ENCODE data around the gene RASD1.
"Not testable (repeated sequence)": the region's sequence is repeated elsewhere in the genome, so short reads cannot be mapped to it uniquely, and the experiment has no call there.

The RASD1 gene

DNA sequence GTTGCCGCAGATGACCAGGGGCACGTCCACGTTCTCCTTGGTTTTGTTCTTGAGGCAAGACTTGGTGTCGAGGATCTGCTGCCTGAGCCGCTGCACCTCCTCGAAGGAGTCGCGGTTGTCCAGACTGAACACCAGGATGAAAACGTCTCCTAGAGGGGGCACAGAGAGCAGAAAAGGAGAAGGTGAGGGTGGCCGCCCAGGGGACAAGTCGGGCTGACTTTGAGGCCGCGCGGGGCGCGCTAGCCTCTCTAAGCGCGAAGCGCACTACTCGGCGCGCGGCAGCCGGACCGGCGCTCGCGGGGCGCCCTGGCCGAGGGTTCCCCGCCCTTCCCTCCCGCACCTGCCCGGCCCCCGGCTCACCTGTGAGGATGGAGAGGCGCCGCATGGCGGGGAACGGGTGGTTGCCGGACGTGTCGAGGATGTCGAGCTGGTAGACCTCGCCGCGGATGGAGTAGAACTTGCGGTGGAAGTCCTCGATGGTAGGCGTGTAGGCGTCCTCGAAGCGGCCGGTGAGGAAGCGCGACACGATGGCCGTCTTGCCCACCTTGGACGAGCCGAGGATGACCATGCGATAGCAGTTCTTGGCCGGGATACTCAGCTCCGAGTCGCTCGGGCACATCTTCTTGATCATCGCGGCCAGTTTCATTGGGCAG, 533 bp downstream of the RASD1 start:
- no peak for DNase-seq

DNA sequence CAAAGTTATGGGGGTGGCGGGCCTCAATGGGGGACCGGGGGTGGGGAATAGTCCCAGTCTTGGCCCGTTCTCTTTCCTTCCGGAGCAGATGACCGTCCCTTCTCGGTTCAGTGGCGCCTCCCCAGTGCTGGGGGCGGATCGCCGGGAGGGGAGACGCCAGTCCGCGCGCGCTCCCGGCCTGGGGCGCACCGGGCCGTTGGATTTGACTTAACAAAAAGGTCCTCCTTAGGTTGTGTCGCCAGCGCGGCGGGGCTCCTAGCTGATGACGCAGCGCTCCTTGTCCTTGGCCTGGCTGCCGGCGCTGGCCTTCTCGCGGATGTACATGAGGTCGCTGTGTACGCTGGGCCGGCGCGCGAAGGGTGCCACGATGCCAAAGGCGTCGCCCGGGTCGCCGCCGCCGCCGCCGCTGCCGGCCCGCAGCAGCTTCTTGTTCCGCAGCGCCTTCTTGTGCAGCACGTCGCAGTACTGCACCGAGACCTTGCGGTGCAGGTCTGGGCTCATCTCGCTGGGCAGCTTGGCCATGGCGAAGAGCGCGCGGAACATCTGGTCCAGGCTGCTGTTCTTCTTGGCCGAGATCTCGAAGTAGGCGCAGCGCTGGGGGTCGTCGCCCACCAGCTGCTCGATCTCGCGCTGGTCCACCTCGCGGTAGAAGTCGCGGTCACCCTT, 1.2 kb downstream of the RASD1 start:
- DNase-seq = no peak

- no peak for DNase-seq
These were observed 1.7 kb downstream of the RASD1 start for GRCh38 chr17:17494499-17494869.

DNA sequence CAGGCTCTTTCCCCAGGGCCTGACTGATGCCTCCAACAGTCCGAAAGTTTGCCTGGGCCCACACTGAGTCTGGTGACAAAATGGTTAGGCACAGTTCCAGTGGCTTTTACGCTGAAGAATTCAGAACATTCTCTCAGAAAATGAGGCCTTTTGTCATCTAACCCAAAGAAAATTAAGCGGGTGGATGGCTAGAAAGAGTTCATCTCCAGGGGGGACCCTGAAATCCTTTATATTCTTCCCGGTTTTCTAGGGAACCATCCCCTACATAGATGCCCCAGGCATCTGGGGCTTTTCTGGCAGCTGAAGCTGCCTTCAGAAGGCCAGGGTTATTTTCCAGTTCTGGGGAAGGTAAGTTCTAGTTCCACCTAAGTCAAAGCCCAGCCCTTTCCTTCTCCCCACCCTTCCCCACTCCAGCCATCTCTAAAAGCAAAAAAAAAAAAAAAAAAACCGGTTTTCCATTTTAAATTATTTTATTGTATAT, 2.2 kb downstream of the RASD1 start:
- peak; percentile 52 for DNase-seq

GRCh38 chr17:17493249-17493985, 2.8 kb downstream of the RASD1 start:
- DNase-seq = no peak

- DNase-seq = no peak
These were observed 3.6 kb downstream of the RASD1 start for GRCh38 chr17:17492571-17492970.

DNA sequence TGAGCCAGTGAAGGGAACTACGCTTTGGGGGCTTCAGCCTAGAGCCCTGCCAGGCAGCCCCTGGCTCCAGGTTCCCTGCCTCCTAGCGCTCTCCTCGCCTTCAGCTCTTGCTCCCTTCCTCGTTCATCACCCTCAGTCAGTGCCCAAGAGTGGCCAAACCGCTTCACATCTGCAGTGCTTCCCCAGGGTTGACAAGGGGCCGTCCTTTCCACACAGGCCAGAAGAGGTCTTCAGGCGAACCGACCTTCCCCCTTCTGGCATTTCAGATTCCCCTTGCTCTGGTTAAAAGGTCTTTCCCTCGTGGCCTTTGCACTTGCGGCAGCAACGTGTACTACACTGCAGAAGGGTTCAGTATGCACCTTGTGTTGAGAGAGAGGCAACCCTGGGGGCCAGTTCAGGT, 4.1 kb downstream of the RASD1 start:
- no peak for DNase-seq

DNA sequence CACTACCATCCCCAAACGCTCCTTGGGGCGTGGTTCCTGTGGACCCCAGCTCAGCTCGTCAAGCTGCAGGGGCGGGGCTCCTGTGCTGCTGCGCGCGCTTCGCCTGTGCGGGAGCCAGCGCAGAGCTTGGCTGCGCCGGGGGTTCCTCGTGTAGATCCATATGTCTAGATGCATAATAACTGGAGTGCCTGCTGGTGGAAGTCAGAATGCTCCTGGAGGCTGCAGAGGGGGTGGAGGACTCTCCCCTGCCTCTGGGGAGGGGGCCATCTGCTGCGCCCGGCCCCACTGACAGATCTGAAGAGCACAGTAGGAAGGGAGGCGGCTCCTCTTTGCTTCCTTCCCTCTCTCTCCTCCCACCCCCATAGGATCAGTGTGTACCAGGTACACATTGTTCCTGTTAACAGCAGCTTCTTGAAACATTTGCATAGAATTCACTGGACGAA, 4.6 kb downstream of the RASD1 start:
- DNase-seq = no peak

DNA sequence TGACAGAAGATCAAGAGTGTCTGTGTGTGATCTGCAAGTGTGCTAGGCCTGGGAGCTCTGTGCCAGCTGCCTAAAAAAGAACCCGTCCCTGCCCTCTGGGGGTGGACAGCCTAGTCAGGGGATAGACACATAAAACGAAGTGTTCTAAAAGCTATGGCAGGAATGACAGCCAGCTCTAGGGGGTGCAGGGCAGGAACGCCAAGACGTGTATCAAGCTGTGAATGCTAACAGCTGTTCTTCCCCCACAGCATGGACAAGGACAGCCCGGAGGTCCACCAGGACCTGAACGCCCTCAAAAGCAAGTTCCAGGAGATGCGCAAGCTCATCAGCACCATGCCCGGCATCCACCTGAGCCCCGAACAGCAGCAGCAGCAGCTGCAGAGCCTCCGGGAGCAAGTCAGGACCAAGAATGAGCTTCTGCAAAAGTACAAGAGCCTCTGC, 5.1 kb downstream of the RASD1 start:
- no peak for DNase-seq

- DNase-seq = no peak
These were observed 8.2 kb downstream of the RASD1 start for GRCh38 chr17:17487998-17488397.

DNA sequence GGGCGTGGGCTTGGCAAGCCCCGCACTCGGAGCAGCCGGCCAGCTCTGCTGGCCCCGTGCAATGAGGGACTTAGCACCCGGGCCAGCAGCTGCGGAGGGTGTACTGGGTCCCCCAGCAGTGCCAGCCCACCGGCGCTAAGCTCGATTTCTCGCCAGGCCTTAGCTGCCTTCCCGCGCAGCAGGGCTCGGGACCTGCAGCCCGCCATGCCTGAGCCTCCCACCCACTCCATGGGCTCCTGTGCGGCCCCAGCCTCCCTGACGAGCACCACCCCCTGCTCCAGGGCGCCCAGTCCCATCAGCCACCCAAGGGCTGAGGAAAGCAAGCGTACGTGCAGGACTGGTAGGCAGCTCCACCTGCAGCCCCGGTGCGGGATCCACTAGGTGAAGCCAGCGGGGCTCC, 9.8 kb downstream of the RASD1 start:
- not testable (repeated sequence) for DNase-seq

- DNase-seq = no peak
These were observed 10.8 kb downstream of the RASD1 start for GRCh38 chr17:17485420-17485819.

DNA sequence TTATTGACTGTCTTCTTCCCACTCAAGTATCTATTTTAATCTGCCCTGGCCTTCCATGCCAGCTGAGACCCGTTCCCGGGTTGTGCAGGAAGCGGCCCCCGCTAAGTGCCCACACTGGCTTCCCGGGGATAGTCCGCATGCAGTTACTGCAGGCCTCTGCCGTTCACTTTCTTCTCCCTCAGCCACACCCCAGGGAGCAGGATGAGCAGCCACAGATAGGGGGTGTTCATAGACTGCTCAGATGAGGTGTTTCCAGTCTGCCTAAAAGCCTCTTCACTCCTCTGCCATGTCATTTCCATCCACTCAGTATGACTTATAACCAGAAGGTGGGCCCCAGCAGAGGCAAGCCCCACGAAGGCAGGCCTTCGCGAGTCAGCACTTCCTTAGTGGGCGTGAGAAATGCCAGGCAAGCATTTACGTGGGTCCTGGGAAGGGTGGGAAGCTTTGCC, 11.7 kb downstream of the RASD1 start:
- no peak for DNase-seq

GRCh38 chr17:17481860-17482259, 14.3 kb downstream of the RASD1 start:
- no peak for DNase-seq

DNA sequence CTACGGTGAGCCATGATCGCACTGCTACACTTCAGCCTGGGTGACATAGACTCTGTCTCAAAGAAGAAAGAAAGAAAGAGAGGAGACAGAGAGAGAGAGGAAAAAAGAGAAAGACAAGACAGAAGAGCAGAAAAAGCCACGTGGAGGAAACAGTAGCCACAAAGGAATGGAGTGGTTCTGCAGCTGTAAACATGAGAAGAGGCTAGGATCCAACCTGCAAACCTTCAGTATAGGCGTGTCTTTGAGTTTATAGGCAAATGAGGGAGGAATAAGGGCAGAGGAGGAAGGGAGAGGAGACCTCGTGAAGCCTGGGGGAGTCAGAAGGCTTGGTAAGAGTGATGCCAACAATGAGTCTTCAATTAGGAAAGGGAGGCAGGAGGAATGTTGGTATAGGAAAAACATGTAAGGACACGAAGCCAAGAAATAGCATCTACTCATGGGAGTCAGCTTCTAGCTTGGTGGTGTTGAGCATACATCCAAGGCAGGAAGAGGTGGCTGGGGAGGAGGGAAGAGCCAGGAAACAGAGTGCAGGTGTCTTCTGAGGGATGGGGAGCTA, 15.5 kb downstream of the RASD1 start:
- no peak for DNase-seq

- no peak for DNase-seq
These were observed 17.0 kb downstream of the RASD1 start for GRCh38 chr17:17479209-17479608.

- DNase-seq = peak; percentile 94
These were observed 19.2 kb downstream of the RASD1 start, which contains the start of gene MED9 for GRCh38 chr17:17476865-17477467. TSS of gene MED9 (plus strand) at chr17:17477000. CDS start at chr17:17477042, 42 bp downstream.

DNA sequence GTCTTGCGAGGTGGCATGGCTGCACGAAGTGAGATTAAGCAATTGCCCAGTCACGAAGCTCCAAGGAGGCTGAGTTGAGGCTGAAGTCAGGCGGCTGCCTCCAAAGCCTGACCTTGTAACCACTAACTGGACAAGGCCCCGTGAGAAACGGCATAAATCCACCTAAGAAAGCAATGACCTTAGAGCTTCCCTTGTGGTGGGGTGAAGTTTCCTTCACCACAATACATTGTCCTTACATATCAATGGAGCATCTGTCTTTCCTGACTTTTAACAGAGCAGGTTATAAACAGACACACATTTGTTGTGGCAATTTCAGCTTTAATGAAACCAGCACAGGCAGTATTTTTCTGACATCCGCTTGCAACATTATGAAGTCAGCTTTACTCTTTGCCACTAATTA, 21.9 kb downstream of the RASD1 start:
- DNase-seq = no peak

GRCh38 chr17:17472333-17472920, 23.8 kb downstream of the RASD1 start:
- DNase-seq = no peak

DNA sequence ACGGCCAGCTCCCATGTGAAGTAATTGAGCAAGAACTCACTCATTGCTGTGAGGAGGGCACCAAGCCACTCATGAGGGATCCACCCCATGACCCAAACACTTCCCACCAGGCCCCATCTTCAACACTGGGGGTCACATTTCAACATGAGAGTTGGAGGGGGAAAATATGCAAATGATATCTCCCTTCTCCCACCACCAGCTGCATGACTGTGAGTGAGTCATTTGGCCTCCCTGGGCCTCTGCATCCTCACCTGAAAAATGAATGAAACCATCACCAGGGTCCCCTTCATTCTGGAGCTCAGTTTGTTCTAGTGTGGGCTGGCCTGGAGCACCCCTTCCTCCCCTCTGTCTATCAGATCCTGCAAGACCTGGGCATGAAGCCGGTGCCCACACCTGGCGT, 26.2 kb downstream of the RASD1 start:
- no peak for DNase-seq

DNA sequence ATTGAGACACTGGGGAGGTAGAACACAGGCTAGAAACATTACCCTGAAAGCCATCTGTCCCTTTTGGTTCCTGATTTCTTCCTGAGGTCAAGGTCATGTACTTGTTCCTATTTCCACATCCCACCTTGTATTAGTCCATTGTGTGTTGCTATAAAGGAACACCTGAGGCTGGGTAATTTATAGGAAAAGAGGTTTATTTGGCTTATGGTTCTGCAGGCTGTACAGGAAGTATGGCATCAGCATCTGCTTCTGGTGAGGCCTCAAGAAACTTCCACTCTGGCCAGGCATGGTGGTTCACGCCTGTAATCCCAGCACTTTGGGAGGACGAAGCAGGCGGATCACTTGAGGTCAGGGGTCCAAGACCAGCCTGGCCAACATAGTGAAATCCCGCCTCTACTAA, 26.8 kb downstream of the RASD1 start:
- DNase-seq = no peak

GRCh38 chr17:17468217-17469010, 27.8 kb downstream of the RASD1 start:
- DNase-seq = no peak
